ENCODE measurements around the gene CAMTA2.
"Not testable (repeated sequence)": the region's sequence is repeated elsewhere in the genome, so short reads cannot be mapped to it uniquely, and the experiment has no call there.

The CAMTA2 gene, protein sequence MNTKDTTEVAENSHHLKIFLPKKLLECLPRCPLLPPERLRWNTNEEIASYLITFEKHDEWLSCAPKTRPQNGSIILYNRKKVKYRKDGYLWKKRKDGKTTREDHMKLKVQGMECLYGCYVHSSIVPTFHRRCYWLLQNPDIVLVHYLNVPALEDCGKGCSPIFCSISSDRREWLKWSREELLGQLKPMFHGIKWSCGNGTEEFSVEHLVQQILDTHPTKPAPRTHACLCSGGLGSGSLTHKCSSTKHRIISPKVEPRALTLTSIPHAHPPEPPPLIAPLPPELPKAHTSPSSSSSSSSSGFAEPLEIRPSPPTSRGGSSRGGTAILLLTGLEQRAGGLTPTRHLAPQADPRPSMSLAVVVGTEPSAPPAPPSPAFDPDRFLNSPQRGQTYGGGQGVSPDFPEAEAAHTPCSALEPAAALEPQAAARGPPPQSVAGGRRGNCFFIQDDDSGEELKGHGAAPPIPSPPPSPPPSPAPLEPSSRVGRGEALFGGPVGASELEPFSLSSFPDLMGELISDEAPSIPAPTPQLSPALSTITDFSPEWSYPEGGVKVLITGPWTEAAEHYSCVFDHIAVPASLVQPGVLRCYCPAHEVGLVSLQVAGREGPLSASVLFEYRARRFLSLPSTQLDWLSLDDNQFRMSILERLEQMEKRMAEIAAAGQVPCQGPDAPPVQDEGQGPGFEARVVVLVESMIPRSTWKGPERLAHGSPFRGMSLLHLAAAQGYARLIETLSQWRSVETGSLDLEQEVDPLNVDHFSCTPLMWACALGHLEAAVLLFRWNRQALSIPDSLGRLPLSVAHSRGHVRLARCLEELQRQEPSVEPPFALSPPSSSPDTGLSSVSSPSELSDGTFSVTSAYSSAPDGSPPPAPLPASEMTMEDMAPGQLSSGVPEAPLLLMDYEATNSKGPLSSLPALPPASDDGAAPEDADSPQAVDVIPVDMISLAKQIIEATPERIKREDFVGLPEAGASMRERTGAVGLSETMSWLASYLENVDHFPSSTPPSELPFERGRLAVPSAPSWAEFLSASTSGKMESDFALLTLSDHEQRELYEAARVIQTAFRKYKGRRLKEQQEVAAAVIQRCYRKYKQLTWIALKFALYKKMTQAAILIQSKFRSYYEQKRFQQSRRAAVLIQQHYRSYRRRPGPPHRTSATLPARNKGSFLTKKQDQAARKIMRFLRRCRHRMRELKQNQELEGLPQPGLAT

DNA sequence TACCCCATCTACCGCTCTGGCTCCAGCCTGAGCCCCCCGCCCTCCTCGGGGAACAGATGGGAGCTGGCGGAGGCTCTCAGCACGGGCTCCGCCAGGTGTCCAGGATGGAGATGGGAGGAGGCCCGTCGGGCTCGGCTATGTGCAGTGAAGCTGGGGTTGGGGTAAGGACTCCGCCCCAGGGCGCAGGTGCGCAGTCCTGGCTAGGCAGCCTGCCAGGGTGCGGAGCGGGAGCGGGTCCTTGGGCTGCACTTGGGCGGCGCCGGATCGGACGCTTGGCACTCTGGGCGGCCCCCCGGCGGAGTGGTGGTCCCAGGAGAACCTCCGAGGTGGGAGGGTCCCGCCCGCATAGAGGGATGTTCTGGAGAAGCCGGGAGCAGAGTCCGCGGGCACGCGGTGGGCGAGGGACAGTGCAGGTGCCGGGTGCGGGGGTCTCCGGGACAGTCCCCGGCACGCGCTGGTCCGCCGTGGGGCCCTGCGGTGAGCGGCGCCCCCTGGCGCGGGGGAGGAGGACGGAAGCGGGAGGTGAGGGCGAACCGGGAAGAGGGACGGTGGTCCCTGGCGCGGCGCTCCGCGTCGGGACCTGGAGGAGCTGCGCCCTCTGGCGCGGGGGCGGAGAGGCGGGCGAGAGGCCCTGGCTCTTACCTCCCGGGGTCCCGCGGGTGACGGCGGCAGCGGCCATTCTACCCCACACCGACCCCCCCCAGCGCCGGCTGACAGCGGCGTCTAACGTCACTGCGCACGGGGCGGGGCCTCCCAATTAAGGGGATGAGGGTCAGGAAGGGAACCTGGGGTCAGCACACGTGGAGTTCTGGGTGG is at the start of gene CAMTA2:
TSS of gene CAMTA2 (minus strand) at position 725 of the 816 bp plus-strand sequence. CDS start 1,453 bp downstream, outside the sequence.
- DNase-seq: peak; percentile 72 to 83 (median 80)

DNA sequence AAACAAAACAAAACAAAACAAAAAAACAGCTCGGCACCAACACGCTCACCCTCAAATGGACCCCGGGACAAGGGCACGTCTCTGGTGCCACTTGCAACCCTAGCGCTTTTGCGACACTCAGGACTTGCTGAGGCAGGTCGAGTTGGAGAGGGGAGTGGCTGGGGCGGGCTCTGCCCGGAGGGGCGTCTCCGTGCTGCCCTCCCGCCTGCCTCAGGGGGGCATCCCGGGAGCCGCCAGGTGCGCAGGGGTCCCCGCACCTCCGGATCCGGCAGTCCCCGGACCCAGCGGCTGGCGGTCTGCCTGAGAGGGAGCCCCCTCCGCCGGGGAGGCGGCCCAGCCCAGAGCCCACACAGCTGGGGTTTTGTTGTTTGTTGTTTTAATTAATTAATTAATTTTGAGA is 47.8 kb upstream of the CAMTA2 start, which contains the start of gene SLC52A1:
TSS of gene SLC52A1 (minus strand) at position 112 of the 400 bp plus-strand sequence. CDS start 820 bp downstream, outside the sequence.
- DNase-seq: no peak

DNA sequence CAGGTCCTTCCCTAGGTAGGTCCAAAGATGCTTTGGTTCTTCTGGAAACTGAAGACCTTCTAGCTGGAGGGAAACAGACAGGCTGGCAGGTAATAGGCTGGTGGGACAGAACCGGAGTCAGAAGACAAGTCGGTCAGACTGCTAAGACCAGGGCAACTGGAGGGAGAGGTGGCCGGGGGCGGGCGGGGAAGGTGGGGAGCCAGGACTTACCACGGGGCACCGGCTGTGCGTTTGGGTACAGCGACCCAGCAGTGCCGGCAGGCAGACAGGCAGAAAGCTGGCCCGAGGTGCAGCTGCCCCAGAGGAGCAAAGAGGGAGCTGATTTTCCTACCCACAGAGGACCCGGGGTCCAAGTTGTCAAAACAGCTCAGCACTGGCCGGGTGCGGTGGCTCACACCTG is 47.2 kb upstream of the CAMTA2 start:
- DNase-seq: no peak

DNA sequence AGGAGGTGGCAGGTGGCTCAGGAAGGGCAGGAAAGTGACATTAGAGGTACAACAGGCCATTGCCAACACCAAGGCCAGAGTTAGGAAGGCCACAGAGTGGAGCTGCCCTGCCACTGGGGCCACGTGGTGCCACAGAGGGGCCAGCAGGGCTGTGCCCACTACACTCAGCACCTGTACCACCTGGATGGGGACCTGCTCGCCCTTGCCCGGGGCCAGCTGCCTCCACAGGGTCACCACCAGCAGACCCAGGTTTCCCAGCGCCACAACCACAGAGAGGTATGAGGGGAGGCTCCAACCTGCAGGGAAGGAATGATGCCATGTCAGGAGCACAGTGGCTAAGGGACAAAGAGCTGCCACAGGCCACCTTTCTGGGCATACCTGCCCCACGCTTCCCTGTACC is 46.6 kb upstream of the CAMTA2 start:
- no peak for DNase-seq

DNA sequence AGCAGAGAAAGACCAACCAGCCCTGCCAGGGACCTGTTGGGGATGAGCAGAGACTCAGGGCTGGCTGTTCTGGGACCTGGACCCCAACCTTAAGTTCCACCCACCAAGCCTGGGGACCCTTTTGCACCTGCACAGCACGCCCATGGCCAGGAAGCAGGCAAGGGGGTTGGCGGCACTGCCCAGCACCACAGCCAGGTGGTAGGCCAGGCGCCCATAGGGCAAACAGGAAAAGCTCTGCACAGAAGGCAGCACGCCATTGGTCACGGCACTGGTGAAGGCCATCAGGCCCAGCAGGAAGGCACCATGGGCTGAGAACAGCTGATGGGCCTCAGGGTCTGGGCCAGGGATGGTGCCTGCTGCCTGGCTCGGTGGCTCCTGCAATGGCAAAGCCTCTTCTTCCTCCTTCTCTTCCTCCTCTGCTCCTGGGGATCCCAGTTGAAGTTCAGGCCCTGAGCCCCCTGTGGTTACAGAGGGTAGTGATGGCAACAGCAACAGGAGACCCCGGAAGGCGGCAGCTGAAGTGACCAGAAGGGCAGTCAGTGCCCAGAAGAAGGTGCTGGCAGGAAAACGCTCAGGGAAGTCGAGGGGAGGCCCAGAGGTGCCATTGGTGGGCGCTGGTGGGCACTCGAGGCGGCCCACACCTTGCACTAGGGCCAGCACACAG is 46.0 kb upstream of the CAMTA2 start:
- DNase-seq: no peak

DNA sequence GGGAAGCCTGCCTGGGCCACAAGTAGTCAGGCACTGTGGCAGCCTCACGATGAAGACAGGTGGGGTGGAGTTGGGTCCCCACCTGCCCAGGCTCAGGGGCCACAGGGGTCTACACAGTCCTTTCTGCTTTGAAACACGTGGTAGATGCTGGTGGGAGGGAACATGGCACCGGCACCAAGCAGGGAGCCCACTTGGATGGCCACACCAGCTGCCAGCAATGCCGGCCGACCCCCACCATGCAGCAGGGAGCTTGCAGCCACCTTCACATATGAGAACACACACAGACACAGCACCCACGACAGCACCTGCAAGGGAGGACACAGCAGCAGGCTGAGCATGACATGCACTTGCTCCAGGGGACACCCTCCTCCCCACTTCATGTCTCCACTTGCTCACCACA is 45.4 kb upstream of the CAMTA2 start:
- DNase-seq: no peak

DNA sequence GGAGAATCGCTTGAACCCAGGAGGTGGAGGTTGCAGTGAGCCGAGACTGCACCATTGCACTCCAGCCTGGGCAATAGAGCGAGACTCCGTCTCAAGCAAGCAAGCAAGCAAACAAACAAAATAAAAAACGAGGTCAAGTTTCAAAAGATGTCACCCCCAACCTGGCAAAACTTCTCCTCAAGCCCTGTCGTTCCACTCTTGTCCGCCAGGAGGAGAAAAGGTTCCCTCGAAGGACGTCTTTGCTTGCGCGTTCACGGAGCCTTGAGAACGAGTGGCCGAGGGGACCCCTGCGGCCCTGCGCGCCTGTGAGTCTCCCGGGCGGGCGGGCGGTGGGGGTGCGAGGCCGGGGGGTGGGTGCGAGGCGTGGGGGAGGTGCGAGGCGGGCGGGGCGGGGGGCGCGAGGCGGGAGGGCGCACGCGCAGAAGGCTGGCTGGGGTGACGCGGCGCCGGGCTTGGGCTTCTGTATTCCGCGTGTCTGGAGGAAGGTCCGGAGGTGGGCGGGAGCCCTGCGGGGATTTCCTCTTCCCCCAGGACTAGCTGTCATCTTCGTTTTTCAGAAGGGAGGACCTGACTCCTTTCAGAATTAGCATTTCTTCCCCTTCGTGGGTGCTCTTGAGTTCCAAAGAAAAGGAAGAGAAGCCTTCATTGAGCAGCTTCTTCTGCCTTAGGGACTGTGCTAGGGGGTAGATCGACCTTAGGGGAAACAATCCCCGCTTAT is 44.0 kb upstream of the CAMTA2 start:
- DNase-seq: peak; percentile 59 to 82 (median 72)

DNA sequence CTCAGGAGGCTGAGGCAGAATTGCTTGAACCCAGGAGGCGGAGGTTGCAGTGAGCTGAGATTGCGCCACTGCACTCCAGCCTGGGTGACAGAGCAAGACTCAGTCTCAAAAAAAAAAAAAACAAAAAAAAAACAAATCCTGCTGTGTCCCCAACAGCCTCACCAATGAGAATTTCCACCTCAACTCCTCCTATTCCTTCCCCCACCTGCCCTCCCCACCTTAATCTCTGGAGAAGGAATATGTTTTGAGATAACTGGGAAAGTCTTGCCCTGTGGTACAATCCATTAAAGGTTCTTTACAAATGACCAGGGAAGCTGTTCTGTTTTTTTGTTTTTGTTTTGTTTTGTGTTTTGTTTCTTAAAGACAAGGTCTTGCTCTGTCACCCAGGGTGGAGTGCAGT is 42.7 kb upstream of the CAMTA2 start:
- DNase-seq: not testable (repeated sequence)

DNA sequence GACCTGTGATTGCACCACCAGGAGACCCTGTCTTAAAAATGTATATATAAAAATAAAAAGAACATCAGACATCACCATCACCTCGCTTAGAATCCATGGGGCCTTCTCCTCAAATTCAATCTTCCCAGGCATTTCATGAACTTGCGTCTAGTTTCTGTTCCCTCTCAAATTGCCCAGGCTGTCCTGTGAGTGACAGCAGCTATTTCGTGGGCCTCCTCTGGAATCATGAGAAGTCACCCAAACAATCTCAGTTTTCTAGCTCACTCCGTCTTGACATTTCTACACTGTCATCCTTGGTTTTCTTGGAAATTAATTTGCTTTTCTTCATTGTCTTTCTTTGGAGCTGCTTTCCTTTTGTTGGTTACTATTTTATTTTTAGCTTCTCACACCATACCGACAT is 40.4 kb upstream of the CAMTA2 start:
- no peak for DNase-seq

DNA sequence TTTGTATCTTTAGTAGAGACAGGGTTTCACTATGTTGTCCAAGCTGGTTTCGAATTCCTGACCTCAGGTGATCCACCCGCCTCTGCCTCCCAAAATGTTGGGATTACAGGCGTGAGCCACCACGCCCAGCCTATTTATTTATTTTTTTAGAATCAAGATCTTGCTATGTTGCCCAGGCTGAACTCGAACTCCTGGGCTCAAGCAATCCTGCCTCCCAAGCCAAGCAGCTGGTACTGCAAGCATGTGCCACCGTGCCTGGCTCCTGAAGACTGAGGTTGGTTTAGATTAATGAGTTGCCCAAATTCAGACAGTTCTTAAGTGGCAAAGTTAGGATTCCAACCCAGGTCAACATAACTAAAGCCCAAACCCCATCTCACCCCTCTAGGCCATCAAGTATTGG is 39.8 kb upstream of the CAMTA2 start:
- DNase-seq: no peak

DNA sequence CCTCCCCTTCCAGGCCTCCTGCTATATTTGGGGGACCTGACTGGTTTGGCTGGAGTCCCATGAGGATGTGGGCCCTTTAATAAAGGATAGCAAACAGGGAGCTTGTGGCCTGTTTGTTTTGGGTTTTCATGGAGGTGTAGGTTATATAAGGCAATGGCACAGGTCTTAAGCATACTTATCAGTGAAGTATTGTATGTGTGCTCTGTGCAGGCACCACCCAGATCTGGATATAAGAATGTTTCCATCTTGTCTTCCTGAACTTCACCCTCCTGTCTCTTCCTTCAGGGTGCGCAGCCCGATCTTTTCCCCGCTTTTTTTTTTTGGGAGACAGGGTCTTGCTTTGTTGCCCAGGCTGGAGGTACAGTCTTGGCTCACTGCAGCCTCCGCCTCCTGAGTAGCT is 37.1 kb upstream of the CAMTA2 start:
- DNase-seq: no peak

DNA sequence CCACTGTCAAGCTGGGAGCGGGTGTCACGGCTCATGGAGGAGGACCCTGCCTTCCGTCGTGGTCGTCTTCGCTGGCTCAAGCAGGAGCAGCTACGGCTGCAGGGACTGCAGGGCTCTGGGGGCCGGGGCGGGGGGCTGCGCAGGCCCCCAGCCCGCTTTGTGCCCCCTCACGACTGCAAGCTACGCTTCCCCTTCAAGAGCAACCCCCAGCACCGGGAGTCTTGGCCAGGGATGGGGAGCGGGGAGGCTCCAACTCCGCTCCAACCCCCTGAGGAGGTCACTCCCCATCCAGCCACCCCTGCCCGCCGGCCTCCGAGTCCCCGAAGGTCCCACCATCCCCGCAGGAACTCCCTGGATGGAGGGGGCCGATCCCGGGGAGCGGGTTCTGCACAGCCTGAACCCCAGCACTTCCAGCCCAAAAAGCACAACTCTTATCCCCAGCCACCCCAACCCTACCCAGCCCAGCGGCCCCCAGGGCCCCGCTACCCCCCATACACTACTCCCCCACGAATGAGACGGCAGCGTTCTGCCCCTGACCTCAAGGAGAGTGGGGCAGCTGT is 36.2 kb upstream of the CAMTA2 start:
- DNase-seq: no peak

DNA sequence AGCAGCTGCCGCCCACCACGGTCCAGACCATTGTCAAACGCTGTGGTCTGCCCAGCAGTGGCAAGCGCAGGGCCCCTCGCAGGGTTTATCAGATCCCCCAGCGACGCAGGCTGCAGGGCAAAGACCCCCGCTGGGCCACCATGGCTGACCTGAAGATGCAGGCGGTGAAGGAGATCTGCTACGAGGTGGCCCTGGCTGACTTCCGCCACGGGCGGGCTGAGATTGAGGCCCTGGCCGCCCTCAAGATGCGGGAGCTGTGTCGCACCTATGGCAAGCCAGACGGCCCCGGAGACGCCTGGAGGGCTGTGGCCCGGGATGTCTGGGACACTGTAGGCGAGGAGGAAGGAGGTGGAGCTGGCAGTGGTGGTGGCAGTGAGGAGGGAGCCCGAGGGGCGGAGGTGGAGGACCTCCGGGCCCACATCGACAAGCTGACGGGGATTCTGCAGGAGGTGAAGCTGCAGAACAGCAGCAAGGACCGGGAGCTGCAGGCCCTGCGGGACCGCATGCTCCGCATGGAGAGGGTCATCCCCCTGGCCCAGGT is 34.8 kb upstream of the CAMTA2 start:
- DNase-seq: no peak

DNA sequence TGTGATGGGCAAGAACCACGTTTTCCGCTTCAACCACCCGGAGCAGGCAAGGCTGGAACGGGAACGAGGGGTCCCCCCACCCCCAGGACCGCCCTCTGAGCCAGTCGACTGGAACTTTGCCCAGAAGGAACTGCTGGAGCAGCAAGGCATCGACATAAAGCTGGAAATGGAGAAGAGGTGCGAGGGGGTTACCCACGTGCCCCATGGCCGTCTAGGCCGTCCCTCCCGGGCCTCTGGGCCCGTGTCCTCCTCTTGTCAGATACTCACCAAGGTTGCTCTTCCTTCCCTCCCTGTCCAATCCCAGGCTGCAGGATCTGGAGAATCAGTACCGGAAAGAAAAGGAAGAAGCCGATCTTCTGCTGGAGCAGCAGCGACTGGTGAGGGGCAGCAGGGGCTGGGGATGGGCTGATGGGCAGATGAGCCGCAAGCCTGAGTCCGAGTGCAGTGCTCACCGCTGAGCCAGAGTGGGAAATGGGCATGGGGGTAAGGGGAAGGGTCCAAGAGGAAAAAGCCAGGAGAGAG is 33.1 kb upstream of the CAMTA2 start:
- DNase-seq: no peak

DNA sequence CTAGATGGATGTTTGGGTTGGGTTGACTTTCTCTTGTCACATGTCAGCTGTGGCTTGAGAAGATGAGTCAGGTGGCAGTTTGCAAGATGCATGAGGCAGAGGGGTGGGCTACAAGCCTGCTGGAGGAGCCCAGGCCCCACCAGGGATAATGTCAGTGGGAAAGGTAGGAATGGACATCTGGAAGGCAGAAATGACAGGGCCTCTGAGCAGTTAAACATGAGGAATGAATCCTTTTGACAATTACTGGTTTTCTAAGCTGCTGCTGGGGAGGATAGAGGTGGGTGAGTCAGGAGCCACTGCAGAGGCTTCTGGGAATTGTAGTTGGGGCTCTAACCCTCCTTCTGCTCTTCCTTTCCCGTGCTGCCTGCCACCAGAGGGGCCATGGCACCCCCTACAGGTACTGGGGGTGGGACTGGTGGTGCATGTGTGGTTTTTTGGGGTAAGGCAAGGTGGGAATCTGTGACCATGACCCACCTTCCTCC is 32.0 kb upstream of the CAMTA2 start:
- DNase-seq: peak in 3 of 4 experiments; percentile 11 to 26 (median 24)

DNA sequence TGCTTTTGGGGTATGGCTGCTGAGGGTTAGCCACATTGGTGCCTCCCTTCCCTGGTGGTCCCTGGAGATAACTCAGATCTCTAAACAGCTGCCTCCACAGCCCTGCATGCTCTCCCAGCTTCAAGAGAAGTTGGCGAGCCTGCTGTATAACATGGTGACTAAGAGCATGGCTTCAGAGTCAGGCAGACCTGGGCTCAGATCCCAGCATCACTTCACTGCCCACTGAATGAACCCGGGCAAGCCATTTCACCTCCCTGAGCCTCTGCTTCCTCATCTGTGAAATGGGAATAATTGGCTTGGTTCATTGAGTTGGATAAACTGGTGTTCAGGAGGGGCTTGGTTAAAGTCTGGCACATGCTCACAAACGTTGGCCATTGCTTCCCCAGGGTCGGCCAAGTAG is 26.9 kb upstream of the CAMTA2 start:
- DNase-seq: no peak

DNA sequence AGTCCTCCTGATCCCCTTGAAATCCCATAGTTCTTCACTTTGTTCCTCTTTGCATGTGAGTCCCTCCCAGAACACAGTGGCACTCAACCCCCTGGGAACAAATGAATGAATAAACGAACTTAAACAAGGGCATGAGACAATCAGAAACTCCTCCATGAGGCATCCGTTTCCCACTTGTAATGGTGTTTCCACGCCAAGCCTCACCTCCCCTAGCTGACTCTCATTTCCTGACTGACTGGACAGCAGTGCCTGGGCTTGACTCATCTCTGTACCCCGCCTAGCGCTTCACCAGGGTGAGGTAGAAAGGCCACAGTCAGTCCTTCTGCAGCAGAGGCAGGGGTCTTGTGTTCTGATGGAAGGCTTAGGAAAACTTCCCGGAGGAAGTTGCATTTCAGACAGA is 24.5 kb upstream of the CAMTA2 start:
- no peak for DNase-seq

DNA sequence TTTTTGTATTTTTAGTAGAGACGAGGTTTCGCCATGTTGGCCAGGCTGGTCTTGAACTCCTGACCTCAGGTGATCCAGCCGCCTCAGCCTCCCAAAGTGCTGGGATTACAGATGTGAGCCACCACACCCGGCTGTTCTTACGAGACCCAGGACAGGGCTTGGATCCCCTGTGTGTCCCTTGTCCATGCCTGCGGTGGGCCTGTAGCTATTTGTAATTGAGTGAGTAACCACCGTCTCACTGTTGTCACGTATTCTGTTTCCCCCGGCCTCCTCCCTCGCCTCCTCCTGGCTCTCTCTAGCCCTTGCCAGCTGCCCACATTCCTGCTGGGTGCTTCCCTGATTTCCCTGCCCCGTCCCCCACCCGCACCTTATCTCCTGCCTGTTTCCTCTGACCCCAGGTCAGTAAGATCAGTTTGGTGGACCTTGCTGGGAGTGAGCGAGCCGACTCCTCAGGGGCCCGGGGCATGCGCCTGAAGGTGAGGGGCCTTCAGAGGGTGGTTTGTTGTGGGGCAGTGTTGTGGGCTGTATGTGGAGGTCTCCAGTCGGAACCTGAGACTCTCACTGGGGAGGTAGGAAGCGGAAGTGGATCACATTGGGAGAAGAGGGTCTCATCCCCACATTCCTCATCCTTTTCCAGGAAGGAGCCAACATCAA is 15.9 kb upstream of the CAMTA2 start:
- DNase-seq: no peak

DNA sequence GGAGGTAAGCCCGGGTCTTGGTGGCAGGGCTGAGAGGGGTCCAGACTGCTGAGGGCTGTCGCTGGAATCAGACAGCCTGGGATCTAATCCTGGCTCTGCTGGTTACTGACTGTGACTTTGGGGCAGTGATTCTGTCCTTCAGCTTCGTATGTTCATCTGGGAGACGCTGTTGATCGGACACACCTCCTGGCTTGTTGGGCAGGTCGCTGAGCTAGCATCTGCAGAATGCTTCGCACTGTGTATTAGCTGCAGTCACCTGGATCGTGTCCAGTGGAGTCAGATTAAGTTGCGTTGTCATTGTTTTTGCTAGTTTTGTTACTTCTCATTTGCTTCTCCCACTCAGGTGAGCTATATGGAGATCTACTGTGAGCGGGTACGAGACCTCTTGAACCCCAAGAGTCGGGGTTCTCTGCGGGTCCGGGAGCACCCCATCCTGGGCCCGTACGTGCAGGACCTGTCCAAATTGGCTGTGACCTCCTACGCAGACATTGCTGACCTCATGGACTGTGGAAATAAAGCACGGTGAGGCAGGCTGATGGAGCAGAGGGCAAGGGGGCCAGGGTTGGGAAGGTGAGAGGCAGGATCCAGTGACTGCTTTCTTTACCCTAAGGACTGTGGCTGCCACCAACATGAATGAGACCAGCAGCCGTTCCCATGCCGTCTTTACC is 14.8 kb upstream of the CAMTA2 start:
- no peak for DNase-seq

Data from activated CD4-positive, CD25-positive, alpha-beta regulatory T cell (primary cell).